Fibroblast of lung (primary cell): ENCODE results near the gene MBOAT2.

Experiments used
- EZH2 ChIP-seq: IDR thresholded peaks from 2 replicates; pipeline ENCODE4 v1.5.1; 2012; ENCODE audit warnings: low read length, control low read depth, mild to moderate bottlenecking; ENCODE audit errors: missing control alignments
- TF ChIP-seq, protein P1 (sequence below), 2 donors: IDR thresholded peaks in 1 of 2; conservative IDR thresholded peaks in 1 of 2; 1 replicate in 1 of 2; 2 replicates in 1 of 2; pipeline ENCODE4 v1.5.1; 2011 to 2012; ENCODE audit warnings: low read length in 2 of 2, control low read depth in 1 of 2, inconsistent platforms in 1 of 2, low read depth in 1 of 2, mild to moderate bottlenecking in 1 of 2

DNA sequence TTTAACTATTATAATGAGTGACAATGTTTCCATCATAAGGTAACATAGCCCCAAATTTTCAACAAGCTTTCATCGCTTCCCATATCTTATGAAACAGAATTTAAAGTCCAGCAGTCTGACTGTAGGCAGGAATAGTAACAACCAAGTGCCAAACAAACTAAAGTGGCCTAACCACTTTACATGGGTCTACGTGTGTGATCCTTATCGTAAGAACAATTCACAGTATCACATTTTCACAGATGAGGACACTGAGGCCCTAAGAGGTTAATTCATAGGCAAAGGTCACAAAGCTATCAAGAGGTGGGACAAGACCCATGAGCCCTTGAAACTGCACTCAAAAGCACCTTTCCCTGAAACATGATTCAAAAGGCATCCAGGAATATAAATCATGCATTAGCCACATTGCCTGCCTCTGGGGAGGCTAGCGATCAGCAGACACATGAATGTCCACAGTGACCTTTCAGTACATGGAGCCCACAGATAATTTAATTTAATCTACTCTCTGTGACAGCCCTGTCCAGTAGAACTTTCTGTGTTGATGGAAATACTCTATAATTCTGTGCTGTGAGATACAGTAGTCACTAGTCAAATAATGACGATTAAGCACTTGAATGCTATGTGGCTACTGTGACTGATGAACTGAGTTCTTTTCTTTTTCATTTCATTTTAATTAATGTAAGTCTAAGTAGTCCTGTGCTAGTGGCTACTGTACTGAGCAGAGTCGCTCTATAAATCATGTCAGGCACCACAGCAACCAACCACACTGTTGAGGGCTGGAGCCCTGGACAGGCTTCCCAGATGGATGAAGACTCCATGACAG is 196.4 kb downstream of the MBOAT2 start:
- TF ChIP-seq, protein P1, sequence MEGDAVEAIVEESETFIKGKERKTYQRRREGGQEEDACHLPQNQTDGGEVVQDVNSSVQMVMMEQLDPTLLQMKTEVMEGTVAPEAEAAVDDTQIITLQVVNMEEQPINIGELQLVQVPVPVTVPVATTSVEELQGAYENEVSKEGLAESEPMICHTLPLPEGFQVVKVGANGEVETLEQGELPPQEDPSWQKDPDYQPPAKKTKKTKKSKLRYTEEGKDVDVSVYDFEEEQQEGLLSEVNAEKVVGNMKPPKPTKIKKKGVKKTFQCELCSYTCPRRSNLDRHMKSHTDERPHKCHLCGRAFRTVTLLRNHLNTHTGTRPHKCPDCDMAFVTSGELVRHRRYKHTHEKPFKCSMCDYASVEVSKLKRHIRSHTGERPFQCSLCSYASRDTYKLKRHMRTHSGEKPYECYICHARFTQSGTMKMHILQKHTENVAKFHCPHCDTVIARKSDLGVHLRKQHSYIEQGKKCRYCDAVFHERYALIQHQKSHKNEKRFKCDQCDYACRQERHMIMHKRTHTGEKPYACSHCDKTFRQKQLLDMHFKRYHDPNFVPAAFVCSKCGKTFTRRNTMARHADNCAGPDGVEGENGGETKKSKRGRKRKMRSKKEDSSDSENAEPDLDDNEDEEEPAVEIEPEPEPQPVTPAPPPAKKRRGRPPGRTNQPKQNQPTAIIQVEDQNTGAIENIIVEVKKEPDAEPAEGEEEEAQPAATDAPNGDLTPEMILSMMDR (conservative IDR thresholded peaks at IDR 0.05 in 1 of 2, IDR thresholded peaks at IDR 0.05 in 1 of 2; ENCODE audit: low read depth in 1 of 2, low read length in 2 of 2): no peak
- no peak for TF ChIP-seq EZH2
